A673 (cell line): ENCODE data around the gene STARD10. TPM values are rescaled to one million over a fixed set of nuclear protein-coding genes. Genes with fewer than 3 reads are reported as not detected.
A peak's percentile ranks its signal among the peaks of the same experiment; 100 is the strongest.

ENCODE experiments used
- BruUV-seq: library from RNA; stranded (reverse); fragments of 400-500 nt; replicated peaks from 2 replicates; lab custom pipeline; 2021; lab: Mats Ljungman, UMichigan
- CTCF ChIA-PET: fragments of 300-600 bp; sonication (Branson Sonifier 250); formaldehyde crosslinking; loops from one replicate; lab custom pipeline; 2022; ENCODE audit warnings: antibody characterized with exemption; lab: Charles Lee
- POLR2A ChIA-PET: fragments of 300-600 bp; sonication (Branson Sonifier 250); formaldehyde crosslinking; loops from one replicate; lab custom pipeline; 2022; ENCODE audit warnings: antibody characterized with exemption; ENCODE audit not compliant: low non-redundant PET; lab: Charles Lee
- DNase-seq: peaks from one replicate; pipeline ENCODE4 v3.0.0-alpha.2; 2015; ENCODE audit warnings: low spot score
- H3K27ac ChIP-seq: fragments of 200-600 bp; sonication (generic); 2 replicates; pipeline ENCODE4 v1.5.1; 2016; ENCODE audit warnings: mixed run types, low read depth, mild to moderate bottlenecking, mixed read lengths, antibody characterized with exemption, low read length; ENCODE audit not compliant: poor library complexity, severe bottlenecking
- H3K27me3 ChIP-seq: fragments of 200-600 bp; sonication (generic); replicated peaks from 2 replicates; pipeline ENCODE4 v1.6.1; 2017; ENCODE audit warnings: mixed run types, low read depth, mild to moderate bottlenecking, mixed read lengths, antibody characterized with exemption, low read length; ENCODE audit not compliant: insufficient read depth, poor library complexity
- H3K36me3 ChIP-seq: fragments of 200-600 bp; sonication (generic); 2 replicates; pipeline ENCODE4 v1.6.1; 2016; ENCODE audit warnings: mixed run types, mild to moderate bottlenecking, mixed read lengths, antibody characterized with exemption, low read length; ENCODE audit not compliant: insufficient read depth, poor library complexity, severe bottlenecking
- H3K4me1 ChIP-seq: fragments of 200-600 bp; sonication (generic); 2 replicates; pipeline ENCODE4 v1.6.1; 2017; ENCODE audit warnings: mixed run types, mild to moderate bottlenecking, mixed read lengths, antibody characterized with exemption, low read length; ENCODE audit not compliant: insufficient read depth, poor library complexity, severe bottlenecking
- H3K4me3 ChIP-seq: fragments of 200-600 bp; sonication (generic); 2 replicates; pipeline ENCODE4 v1.5.1; 2016; ENCODE audit warnings: low read depth, mixed run types, mild to moderate bottlenecking, mixed read lengths, low read length; ENCODE audit not compliant: poor library complexity, severe bottlenecking
- H3K9me3 ChIP-seq: fragments of 200-600 bp; sonication (generic); 2 replicates; pipeline ENCODE4 v1.6.1; 2016; ENCODE audit warnings: mixed run types, low read depth, mild to moderate bottlenecking, mixed read lengths, antibody characterized with exemption, low read length; ENCODE audit not compliant: poor library complexity, severe bottlenecking
- EZH2 ChIP-seq: fragments of 200-600 bp; sonication (generic); IDR thresholded peaks from 2 replicates; pipeline ENCODE4 v1.6.1; 2017; ENCODE audit warnings: borderline replicate concordance, low read depth, mild to moderate bottlenecking, mixed read lengths, antibody characterized with exemption, low read length; ENCODE audit not compliant: poor library complexity, severe bottlenecking
- intact Hi-C: fragments of 100-400 bp; cut with micrococcal nuclease; formaldehyde crosslinking; loops from one replicate; pipeline ENCODE4 v1.10.0; 2022; ENCODE audit not compliant: unreplicated experiment
- total RNA-seq: library from RNA; stranded (reverse); gene quantifications from 2 replicates; pipeline ENCODE4 v1.2.3, GENCODE V29; 2021
- TF ChIP-seq, protein P1 (sequence below): fragments of 300-800, 200-600 bp; sonication (generic); conservative IDR thresholded peaks from 2 replicates; pipeline ENCODE4 v1.5.1; 2017; ENCODE audit warnings: low read depth, mild to moderate bottlenecking, antibody characterized with exemption, low read length, moderate library complexity, mixed read lengths

STARD10 gene
- total RNA-seq, 1 experiment from 2014 or later = 16.9 TPM

DNA sequence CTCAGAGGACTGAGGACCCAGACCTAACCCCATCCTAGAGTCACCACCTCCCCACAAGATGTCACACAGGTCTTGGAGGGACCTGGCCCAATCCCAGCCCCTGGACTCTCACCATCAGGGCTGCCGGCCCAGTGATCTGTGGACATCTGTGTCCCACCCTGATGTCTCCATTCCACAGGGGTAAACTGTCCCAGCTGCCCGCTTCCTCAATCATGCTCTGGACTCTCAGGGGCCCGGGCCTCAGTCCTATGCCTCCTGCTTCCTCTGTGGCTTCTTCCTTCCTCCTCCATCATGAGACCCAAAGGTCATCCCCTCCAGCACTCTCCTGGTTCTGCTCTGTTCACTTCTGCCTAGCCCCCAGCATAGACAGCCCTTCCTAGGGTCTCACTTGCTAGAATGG lies 73.8 kb downstream of the STARD10 start:
- BruUV-seq = no TSS peak
- Histone ChIP-seq H3K9me3 (no peaks in the 10 kb centered on the region), H3K27me3 (no peaks in the 10 kb centered on the region), H3K4me1 (peaks cover 19% of the 10 kb centered on the region), H3K4me3 (no peak overlapping the region), H3K36me3 (no peaks in the 10 kb centered on the region), H3K27ac (peak overlapping the region; percentile 2)
- ChIA-PET POLR2A (no interaction called here), CTCF (no interaction called here)
- intact Hi-C loops = loop anchor here (10.0 kb wide), 1 partner anchor 525 kb away; no protein-coding TSS in a partner anchor
- TF ChIP-seq EZH2 = no peak
- TF ChIP-seq, protein P1, sequence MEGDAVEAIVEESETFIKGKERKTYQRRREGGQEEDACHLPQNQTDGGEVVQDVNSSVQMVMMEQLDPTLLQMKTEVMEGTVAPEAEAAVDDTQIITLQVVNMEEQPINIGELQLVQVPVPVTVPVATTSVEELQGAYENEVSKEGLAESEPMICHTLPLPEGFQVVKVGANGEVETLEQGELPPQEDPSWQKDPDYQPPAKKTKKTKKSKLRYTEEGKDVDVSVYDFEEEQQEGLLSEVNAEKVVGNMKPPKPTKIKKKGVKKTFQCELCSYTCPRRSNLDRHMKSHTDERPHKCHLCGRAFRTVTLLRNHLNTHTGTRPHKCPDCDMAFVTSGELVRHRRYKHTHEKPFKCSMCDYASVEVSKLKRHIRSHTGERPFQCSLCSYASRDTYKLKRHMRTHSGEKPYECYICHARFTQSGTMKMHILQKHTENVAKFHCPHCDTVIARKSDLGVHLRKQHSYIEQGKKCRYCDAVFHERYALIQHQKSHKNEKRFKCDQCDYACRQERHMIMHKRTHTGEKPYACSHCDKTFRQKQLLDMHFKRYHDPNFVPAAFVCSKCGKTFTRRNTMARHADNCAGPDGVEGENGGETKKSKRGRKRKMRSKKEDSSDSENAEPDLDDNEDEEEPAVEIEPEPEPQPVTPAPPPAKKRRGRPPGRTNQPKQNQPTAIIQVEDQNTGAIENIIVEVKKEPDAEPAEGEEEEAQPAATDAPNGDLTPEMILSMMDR = no peak
- no peak for DNase-seq

DNA sequence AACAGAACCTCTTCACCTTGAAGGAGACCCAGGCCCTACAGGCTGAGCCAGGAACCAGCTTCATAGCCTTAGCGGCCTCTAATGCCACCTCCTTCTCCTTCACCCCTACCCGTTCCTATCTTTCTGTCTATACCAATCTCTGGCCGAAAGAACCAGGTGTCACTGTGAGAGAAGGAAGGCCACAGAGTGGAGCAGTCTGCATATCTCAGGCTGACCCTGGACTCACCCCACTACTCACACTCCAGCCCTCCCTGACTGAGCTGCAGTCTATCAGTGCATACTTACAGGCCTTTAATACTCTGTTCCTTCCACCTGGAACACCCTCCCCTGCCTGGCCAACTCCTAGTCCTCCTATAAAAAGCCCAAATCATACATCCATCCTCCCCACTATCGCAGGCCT lies 74.3 kb downstream of the STARD10 start:
- Histone ChIP-seq H3K4me3 (no peak overlapping the region), H3K9me3 (no peaks in the 10 kb centered on the region), H3K27me3 (no peaks in the 10 kb centered on the region), H3K27ac (peak overlapping the region; percentile 2), H3K36me3 (no peaks in the 10 kb centered on the region), H3K4me1 (peaks cover 19% of the 10 kb centered on the region)
- TF ChIP-seq, protein P1 = no peak
- no peak for TF ChIP-seq EZH2
- no TSS peak for BruUV-seq
- ChIA-PET POLR2A (no interaction called here), CTCF (no interaction called here)
- intact Hi-C loops = no loop called here
- DNase-seq = no peak

DNA sequence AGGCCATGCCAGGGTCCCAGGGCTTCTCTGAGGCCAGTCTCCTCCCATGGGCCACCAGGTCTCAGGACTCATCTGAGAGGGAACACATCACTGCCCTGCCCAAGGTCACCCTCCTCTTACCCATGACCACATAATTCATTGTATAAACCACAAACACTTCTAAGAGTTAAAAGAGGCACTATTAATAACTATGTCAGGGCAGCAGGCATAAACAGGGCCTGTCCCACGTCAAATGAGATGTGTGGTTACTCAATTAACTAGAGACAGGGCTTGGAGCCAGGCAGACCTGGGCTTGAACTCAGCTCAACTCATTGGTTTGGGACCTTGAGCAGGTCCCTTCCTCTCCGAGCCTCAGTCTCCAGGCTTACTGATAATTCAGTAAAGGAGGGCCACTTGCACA lies 74.7 kb downstream of the STARD10 start:
- TF ChIP-seq EZH2 = no peak
- TF ChIP-seq, protein P1 = no peak
- no peaks in the 10 kb centered on the region for H3K27me3 ChIP-seq
- ChIA-PET POLR2A (no interaction called here), CTCF (no interaction called here)
- H3K36me3 ChIP-seq = no peaks in the 10 kb centered on the region
- no peaks in the 10 kb centered on the region for H3K9me3 ChIP-seq
- H3K4me3 ChIP-seq = no peak overlapping the region
- no TSS peak for BruUV-seq
- no peak for DNase-seq
- intact Hi-C loops = no loop called here
- no peak overlapping the region for H3K27ac ChIP-seq
- H3K4me1 ChIP-seq = peaks cover 19% of the 10 kb centered on the region
